PC-3 (cell line): ENCODE results near the gene ADIRF.

Experiments
- CTCF ChIP-seq: fragments of 300-600 bp; sonication (generic); conservative IDR thresholded peaks from 2 replicates; pipeline ENCODE4 v1.5.1; 2017; ENCODE audit warnings: antibody characterized with exemption, low read depth, mild to moderate bottlenecking, low read length
- EZH2 ChIP-seq: fragments of 300-600 bp; sonication (generic); IDR thresholded peaks from one replicate; pipeline ENCODE4 v1.6.1; 2017; ENCODE audit warnings: antibody characterized with exemption, mild to moderate bottlenecking, low read length; ENCODE audit not compliant: unreplicated experiment
- EZH2phosphoT487 ChIP-seq: fragments of 300-600 bp; sonication (generic); IDR thresholded peaks from 2 replicates; pipeline ENCODE4 v1.6.1; 2018; ENCODE audit warnings: mild to moderate bottlenecking, antibody characterized with exemption, low read length, borderline replicate concordance

DNA sequence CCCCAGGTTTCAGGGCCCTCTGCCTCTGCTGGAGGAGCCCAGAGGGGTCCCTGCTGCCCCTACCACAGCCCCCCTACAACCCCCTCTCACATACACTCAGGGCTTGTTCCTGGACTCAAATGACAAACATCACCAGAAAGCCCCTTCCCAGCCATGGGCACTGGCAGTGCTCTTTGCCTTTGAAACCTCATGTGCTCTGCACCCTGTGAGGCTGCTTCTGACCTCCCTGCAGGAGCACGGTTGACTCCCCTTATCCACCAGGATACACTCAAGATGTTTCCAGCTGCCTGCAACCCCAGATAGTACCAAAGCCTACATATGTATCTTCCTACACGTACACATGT is 3.5 kb upstream of the ADIRF start:
- TF ChIP-seq CTCF (no peak), EZH2 (no peak), EZH2phosphoT487 (no peak)
